WTC11 (cell line): ENCODE data around the gene ZMIZ2. TPM values are rescaled to one million over a fixed set of nuclear protein-coding genes. Genes with fewer than 3 reads are reported as not detected.

Experiments
- ATAC-seq: fragments of 200-7000 bp; cut with Tn5 transposase; 2 replicates; pipeline ENCODE4 v1.10.0; 2021; ENCODE audit warnings: mild to moderate bottlenecking, moderate library complexity
- CTCF ChIA-PET: fragments of 300-600 bp; sonication (Branson Sonifier 250); formaldehyde crosslinking; loops from one replicate; lab custom pipeline; 2021; ENCODE audit warnings: antibody characterized with exemption; lab: Charles Lee
- POLR2A ChIA-PET: fragments of 350-600 bp; sonication (Branson Sonifier 250); formaldehyde crosslinking; loops from one replicate; lab custom pipeline; 2021; ENCODE audit warnings: antibody characterized with exemption; lab: Charles Lee
- DNase-seq: peaks from one replicate; pipeline ENCODE4 v3.0.0; 2021; ENCODE audit warnings: low spot score
- H3K27ac Mint-ChIP-seq: 2 replicates; pipeline ENCODE4 v1.8.0; 2021; ENCODE audit warnings: mixed read lengths
- H3K27me3 Mint-ChIP-seq: 2 replicates; pipeline ENCODE4 v1.8.0; 2021; ENCODE audit warnings: low read depth, mild to moderate bottlenecking, moderate library complexity, mixed read lengths
- H3K36me3 Mint-ChIP-seq: 2 replicates; pipeline ENCODE4 v1.8.0; 2021; ENCODE audit warnings: mixed read lengths
- H3K4me1 Mint-ChIP-seq: 2 replicates; pipeline ENCODE4 v1.8.0; 2022; ENCODE audit warnings: mixed read lengths
- H3K4me3 Mint-ChIP-seq: 2 replicates; pipeline ENCODE4 v1.8.0; 2021; ENCODE audit warnings: mild to moderate bottlenecking, moderate library complexity, mixed read lengths
- H3K9me3 Mint-ChIP-seq: 2 replicates; pipeline ENCODE4 v1.8.0; 2021; ENCODE audit warnings: mixed read lengths
- AR ChIP-seq: fragments of 250-450 bp; sonication (Bioruptor Pico); IDR thresholded peaks from 2 replicates; pipeline ENCODE4 v1.9.0; 2021; ENCODE audit warnings: mild to moderate bottlenecking
- E2F1 ChIP-seq: sonication (generic); formaldehyde crosslinking; IDR thresholded peaks from 2 replicates; pipeline ENCODE4 v1.8.0; 2022; ENCODE audit warnings: mild to moderate bottlenecking, missing genetic modification reagents
- FOXK1 ChIP-seq: sonication (generic); formaldehyde crosslinking; IDR thresholded peaks from 2 replicates; pipeline ENCODE4 v1.8.0; 2022; ENCODE audit warnings: mild to moderate bottlenecking, moderate library complexity, missing genetic modification reagents
- GTF2I ChIP-seq: fragments of 250-450 bp; sonication (Bioruptor Pico); conservative IDR thresholded peaks from 2 replicates; pipeline ENCODE4 v1.4.0; 2021; ENCODE audit warnings: mild to moderate bottlenecking
- HMGA2 ChIP-seq: fragments of 250-450 bp; sonication (Bioruptor Pico); IDR thresholded peaks from 2 replicates; pipeline ENCODE4 v1.4.0; 2021; ENCODE audit warnings: mild to moderate bottlenecking, moderate library complexity
- MAX ChIP-seq: sonication (generic); formaldehyde crosslinking; IDR thresholded peaks from 2 replicates; pipeline ENCODE4 v1.8.0; 2022; ENCODE audit warnings: mild to moderate bottlenecking, missing genetic modification reagents
- MYBL2 ChIP-seq: sonication (generic); formaldehyde crosslinking; IDR thresholded peaks from 2 replicates; pipeline ENCODE4 v1.8.1; 2023; ENCODE audit warnings: mild to moderate bottlenecking, moderate library complexity, missing genetic modification reagents
- ZBTB21 ChIP-seq: sonication (generic); formaldehyde crosslinking; IDR thresholded peaks from 2 replicates; pipeline ENCODE4 v1.8.1; 2023; ENCODE audit warnings: mild to moderate bottlenecking, missing genetic modification reagents, borderline replicate concordance
- ZMAT4 ChIP-seq: fragments of 250-450 bp; sonication (Bioruptor Pico); IDR thresholded peaks from 2 replicates; pipeline ENCODE4 v1.9.0; 2021; ENCODE audit warnings: mild to moderate bottlenecking
- ZNF281 ChIP-seq: sonication (generic); formaldehyde crosslinking; IDR thresholded peaks from 2 replicates; pipeline ENCODE4 v1.8.0; 2023; ENCODE audit warnings: mild to moderate bottlenecking, missing genetic modification reagents
- ZNF532 ChIP-seq: fragments of 250-450 bp; sonication (Bioruptor Pico); IDR thresholded peaks from 2 replicates; pipeline ENCODE4 v1.9.0; 2021; ENCODE audit warnings: mild to moderate bottlenecking, borderline replicate concordance
- total RNA-seq: library from RNA; stranded (reverse); gene quantifications from 3 replicates; pipeline ENCODE4 v1.2.3, GENCODE V29; 2021

Gene ZMIZ2
- total RNA-seq, 1 experiment from 2014 or later, result 102 TPM

- TF ChIP-seq MAX (CRISPR knock-in tag), result 0 out of 2 replicates have a peak, but pooled peaks have one; percentile 6
- no peak for TF ChIP-seq FOXK1 (CRISPR knock-in tag)
- no peak for TF ChIP-seq MYBL2 (CRISPR knock-in tag)
- TF ChIP-seq ZNF532, result peak; percentile 3; the same call in 1 of the 2 replicates
- TF ChIP-seq, all 79 proteins: peak for 8
Measured at GRCh38 chr7:44797329-44798258, 48.9 kb downstream of the ZMIZ2 start (continued).

GRCh38 chr7:44798649-44799305, 50.1 kb downstream of the ZMIZ2 start:
- H3K27ac Mint-ChIP-seq, result peak overlapping the region; percentile 76; the same call in 1 of the 2 replicates
- TF ChIP-seq AR (CRISPR knock-in tag) (peak; percentile 67; the same call in 1 of the 2 replicates), ZNF281 (CRISPR knock-in tag) (no peak), E2F1 (no peak), ZMAT4 (no peak), ZBTB21 (no peak), GTF2I (CRISPR knock-in tag) (no peak), HMGA2 (CRISPR knock-in tag) (no peak)
- peak overlapping the region; percentile 100 for H3K4me3 Mint-ChIP-seq
- H3K27me3 Mint-ChIP-seq, result no peaks in the 10 kb centered on the region
- no peaks in the 10 kb centered on the region for H3K9me3 Mint-ChIP-seq
- H3K36me3 Mint-ChIP-seq, result peaks cover 62% of the 10 kb centered on the region
- ATAC-seq (no peak), DNase-seq (no peak)
- CTCF ChIA-PET, result no interaction called here
- POLR2A ChIA-PET, result interaction anchor here (0.7 to 0.8 kb wide), 3 partner anchors 49 to 225 kb away, joined by 3 read pairs; partner anchors contain the start of genes CCM2, DDX56 and H2AZ2
- peaks cover 18% of the 10 kb centered on the region for H3K4me1 Mint-ChIP-seq
